Adrenal gland (tissue), 12 donors: ENCODE measurements around the gene COX7A2L. TPM values are rescaled to one million over a fixed set of nuclear protein-coding genes. Genes with fewer than 3 reads are reported as not detected.
"Not testable (repeated sequence)": the region's sequence is repeated elsewhere in the genome, so short reads cannot be mapped to it uniquely, and the experiment has no call there.

Experiments
- DNase-seq, 7 donors: peaks; one replicate each; pipeline ENCODE4 v3.0.0-alpha.2; 2019 to 2020
- H3K27ac ChIP-seq, 5 donors: fragments of 200-600 bp; sonication (generic) in 4 of 5; 1 replicate in 3 of 5; 2 replicates in 2 of 5; pipeline versions ENCODE4 v1.5.1 to v1.8.0; 2016 to 2020; ENCODE audit warnings: mild to moderate bottlenecking in 1 of 5
- H3K27me3 ChIP-seq: fragments of 200-600 bp; 2 replicates; pipeline ENCODE4 v1.8.0; 2021
- H3K36me3 ChIP-seq, 2 donors: fragments of 200-600 bp; replicated peaks in 1 of 2; 1 replicate in 1 of 2; 2 replicates in 1 of 2; pipeline versions ENCODE4 v1.5.1 to v1.8.0; 2018 to 2022
- H3K4me1 ChIP-seq, 2 donors: fragments of 200-600 bp; replicated peaks in 1 of 2; 1 replicate in 1 of 2; 2 replicates in 1 of 2; pipeline versions ENCODE4 v1.5.1 to v1.8.0; 2018 to 2021
- H3K4me3 ChIP-seq, 4 donors: fragments of 200-600 bp; sonication (generic) in 3 of 4; one replicate each; pipeline ENCODE4 v1.5.1; 2016 to 2018
- H3K9me3 ChIP-seq, 3 donors: fragments of 200-600 bp; sonication (generic) in 1 of 3; replicated peaks in 1 of 3; 1 replicate in 2 of 3; 2 replicates in 1 of 3; pipeline versions ENCODE4 v1.5.1 to v1.8.0; 2016 to 2021
- POLR2A ChIP-seq, 2 donors: fragments of 450-650 bp; IDR thresholded peaks; one replicate each; pipeline ENCODE4 v1.6.1; 2017; ENCODE audit warnings: antibody characterized with exemption in 2 of 2, mild to moderate bottlenecking in 2 of 2, moderate library complexity in 1 of 2
- WGBS, 4 donors: extraction: QIAGEN DNeasy Blood & Tissue Kit in 2 of 4; methylation state at CpG; one replicate each; pipeline versions ENCODE4 v1.1.5 to v1.1.7; 2013 to 2017; 5-methylcytosine and 5-hydroxymethylcytosine counted together
- intact Hi-C, 2 donors: fragments of 100-400 bp; cut with DNase I; formaldehyde crosslinking; loops; one replicate each; pipeline versions ENCODE4 v1.14.1 to v1.15.0; 2022 to 2023
- polyA plus RNA-seq, 3 donors: library from polyadenylated mRNA; stranded (reverse); fragments of 200-250 nt in 2 of 3; fragments of 350-450 nt in 1 of 3; fragmentation: Illumina TruSeq in 1 of 3; extraction: RNeasy Lipid Tissue Mini Kit (QIAGEN cat#74804) in 1 of 3; gene quantifications; one replicate each; pipeline ENCODE4 v1.2.3, GENCODE V29; 2013 to 2014
- total RNA-seq, 9 donors: library from RNA; depleted of rRNA in 4 of 9; stranded (reverse); fragments of >200 nt in 4 of 9; fragments of 120-200 nt in 1 of 9; fragmentation: NEBNext Ultra II Directional in 1 of 9; extraction: Animal tissue kit (Norgen Biotek cat#: 25700) in 1 of 9; gene quantifications; one replicate each; pipeline versions ENCODE4 v1.1.0 to v1.2.4, GENCODE V29; 2013 to 2023
- TF ChIP-seq, protein P1 (sequence below), 6 experiments: fragments of 450-650 bp in 4 of 6; fragments of 200-600 bp in 2 of 6; sonication (generic) in 1 of 6; IDR thresholded peaks; 1 replicate in 5 of 6; 2 replicates in 1 of 6; pipeline versions ENCODE4 v1.5.1 to v1.8.0; 2016 to 2021; ENCODE audit warnings: antibody characterized with exemption in 6 of 6, mild to moderate bottlenecking in 2 of 6, moderate library complexity in 1 of 6
- donor health status: healthy with polysubstance abuse.
- donor health status: Bipolar disorder and iron deficiency.
- donor health status: DM: yes; HTN: yes; CAD: no.
- donor health status: DM: no; HTN: no; CAD: no.
- donor health status: DM: no; HTN: no; CAD: no.
- donor health status: DM: yes; HTN: yes; CAD: no.

The COX7A2L gene
- total and polyA plus RNA-seq, 12 donors, result 124 to 446 (median 291) TPM

DNA sequence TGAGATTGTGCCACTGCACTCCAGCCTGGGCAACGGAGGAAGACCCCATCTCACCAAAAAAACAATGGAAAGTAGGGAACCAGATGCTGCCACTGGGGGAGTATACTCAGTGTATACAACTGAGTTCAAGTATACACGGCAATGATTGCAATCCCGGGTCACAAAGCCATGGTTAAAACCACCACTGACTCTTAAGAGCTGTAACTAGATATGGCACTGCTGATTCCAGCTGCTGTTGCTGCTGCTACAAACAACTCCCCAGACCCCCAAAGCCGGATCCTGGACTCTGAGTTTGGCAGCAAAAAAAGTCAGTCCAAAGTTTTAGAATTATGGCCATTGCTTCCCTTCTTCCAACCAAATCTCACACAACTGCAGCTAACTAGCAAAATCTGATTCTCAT, 43.7 kb upstream of the COX7A2L start:
- DNase-seq, result no peak
- H3K9me3 ChIP-seq, result no peaks in the 10 kb centered on the region
- TF ChIP-seq, protein P1, sequence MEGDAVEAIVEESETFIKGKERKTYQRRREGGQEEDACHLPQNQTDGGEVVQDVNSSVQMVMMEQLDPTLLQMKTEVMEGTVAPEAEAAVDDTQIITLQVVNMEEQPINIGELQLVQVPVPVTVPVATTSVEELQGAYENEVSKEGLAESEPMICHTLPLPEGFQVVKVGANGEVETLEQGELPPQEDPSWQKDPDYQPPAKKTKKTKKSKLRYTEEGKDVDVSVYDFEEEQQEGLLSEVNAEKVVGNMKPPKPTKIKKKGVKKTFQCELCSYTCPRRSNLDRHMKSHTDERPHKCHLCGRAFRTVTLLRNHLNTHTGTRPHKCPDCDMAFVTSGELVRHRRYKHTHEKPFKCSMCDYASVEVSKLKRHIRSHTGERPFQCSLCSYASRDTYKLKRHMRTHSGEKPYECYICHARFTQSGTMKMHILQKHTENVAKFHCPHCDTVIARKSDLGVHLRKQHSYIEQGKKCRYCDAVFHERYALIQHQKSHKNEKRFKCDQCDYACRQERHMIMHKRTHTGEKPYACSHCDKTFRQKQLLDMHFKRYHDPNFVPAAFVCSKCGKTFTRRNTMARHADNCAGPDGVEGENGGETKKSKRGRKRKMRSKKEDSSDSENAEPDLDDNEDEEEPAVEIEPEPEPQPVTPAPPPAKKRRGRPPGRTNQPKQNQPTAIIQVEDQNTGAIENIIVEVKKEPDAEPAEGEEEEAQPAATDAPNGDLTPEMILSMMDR (IDR thresholded peaks at IDR 0.05), result no peak
- no peak for TF ChIP-seq POLR2A (IDR thresholded peaks at IDR 0.05)
- H3K27ac ChIP-seq, result no peak overlapping the region
- H3K4me3 ChIP-seq, result no peak overlapping the region
- H3K4me1 ChIP-seq, result no peaks in the 10 kb centered on the region
- no peaks in the 10 kb centered on the region for H3K36me3 ChIP-seq
- no peaks in the 10 kb centered on the region for H3K27me3 ChIP-seq
- 79 to 97% (median 92%) methylated on average over 4 of the region's 4 CpGs for WGBS, 4 donors
- intact Hi-C loops, result no loop called here

DNA sequence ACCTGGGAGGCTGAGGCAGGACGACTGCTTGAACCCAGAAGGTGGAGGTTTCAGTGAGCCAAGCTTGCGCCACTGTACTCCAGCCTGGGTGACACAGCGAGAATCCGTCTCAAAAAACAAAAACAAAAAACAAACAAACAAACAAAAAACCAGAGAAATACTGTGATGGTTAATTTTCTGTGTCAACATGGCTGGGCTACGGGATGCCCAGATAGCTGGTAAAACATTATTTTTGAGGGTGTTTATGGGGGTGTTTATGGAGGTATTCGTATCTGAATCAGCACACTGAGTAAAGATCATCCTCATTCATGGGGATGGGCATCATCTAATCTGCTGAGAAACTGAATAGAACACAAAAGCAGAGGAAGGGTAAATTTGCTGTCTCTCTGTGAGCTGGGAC, 40.8 kb upstream of the COX7A2L start:
- WGBS, 4 donors, result 92 to 96% (median 95%) methylated on average over 6 of the region's 6 CpGs
- H3K9me3 ChIP-seq, result no peaks in the 10 kb centered on the region
- no peaks in the 10 kb centered on the region for H3K36me3 ChIP-seq
- no peak for DNase-seq
- intact Hi-C loops, result no loop called here
- H3K4me1 ChIP-seq, result no peaks in the 10 kb centered on the region
- no peak overlapping the region for H3K27ac ChIP-seq
- TF ChIP-seq, protein P1 (IDR thresholded peaks at IDR 0.05), result no peak
- no peak for TF ChIP-seq POLR2A (IDR thresholded peaks at IDR 0.05)
- H3K27me3 ChIP-seq, result no peaks in the 10 kb centered on the region
- H3K4me3 ChIP-seq, result no peak overlapping the region

DNA sequence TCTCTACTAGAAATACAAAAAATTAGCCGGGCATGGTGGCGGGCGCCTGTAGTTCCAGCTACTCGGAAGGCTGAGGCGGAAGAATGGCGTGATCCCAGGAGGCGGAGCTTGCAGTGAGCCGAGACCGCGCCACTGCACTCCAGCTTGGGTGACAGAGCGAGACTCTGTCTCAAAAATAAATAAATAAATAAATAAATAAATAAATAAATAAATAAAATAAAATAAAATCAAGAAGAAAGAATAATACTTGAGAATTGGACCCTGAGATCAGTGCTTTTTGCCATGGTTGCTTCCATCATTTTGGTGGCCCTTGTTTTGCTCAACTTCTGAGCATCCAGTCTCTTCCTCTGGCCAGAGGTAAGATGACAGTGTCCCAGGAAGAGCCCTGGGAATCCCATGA, 37.0 kb upstream of the COX7A2L start:
- DNase-seq, H3K27me3 ChIP-seq, H3K36me3 ChIP-seq, H3K9me3 ChIP-seq, H3K27ac ChIP-seq, intact Hi-C loops, H3K4me1 ChIP-seq, H3K4me3 ChIP-seq: not testable (repeated sequence)
- 92 to 97% (median 95%) methylated on average over 11 of the region's 11 CpGs for WGBS, 4 donors

DNA sequence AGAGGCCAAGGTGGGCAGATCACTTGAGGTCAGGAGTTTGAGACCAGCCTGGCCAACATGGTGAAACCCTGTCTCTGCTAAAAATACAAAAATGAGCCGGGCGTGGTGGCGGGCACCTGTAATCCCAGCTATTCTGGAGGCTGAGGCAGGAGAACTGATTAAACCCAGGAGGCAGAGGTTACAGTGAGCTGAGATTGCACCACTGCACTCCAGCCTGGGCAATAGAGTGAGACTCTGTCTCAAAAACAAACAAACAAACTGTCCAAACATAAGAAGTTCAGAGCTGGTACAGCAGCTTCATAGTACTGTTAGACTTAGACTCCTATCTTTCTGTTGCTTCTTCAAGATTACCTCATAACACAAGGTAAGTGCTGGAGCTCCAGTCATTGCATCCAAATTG, 32.3 kb upstream of the COX7A2L start:
- intact Hi-C loops, DNase-seq, H3K27ac ChIP-seq, H3K4me1 ChIP-seq, H3K27me3 ChIP-seq, H3K4me3 ChIP-seq, H3K9me3 ChIP-seq, H3K36me3 ChIP-seq: not testable (repeated sequence)
- WGBS, 4 donors, result 89 to 98% (median 96%) methylated on average over 3 of the region's 3 CpGs

DNA sequence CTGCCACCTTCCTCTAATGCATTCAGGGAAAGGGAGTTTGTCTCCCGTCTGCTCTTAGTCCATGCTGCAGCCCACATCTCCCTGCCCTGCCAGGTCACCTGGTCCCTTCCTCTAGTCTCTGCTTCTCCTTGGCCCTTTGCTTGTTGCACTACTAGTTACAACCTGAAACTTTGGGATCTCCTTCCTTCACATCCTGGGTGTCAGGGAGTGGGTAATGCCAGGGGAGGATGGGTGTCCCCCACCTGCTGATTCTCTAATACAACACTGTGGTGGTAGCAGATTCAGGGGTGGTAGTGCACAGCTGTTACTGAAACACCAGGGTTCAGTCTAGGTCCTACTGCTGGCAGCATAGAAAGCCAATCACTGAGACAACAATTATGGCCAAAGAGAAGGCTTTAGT, 31.2 kb upstream of the COX7A2L start:
- intact Hi-C loops, result no loop called here
- Histone ChIP-seq H3K4me3 (no peak overlapping the region), H3K27ac (no peak overlapping the region), H3K27me3 (no peaks in the 10 kb centered on the region), H3K9me3 (no peaks in the 10 kb centered on the region), H3K4me1 (no peaks in the 10 kb centered on the region), H3K36me3 (no peaks in the 10 kb centered on the region)
- TF ChIP-seq POLR2A (IDR thresholded peaks at IDR 0.05), result no peak
- TF ChIP-seq, protein P1 (IDR thresholded peaks at IDR 0.05), result no peak
- no peak for DNase-seq
- WGBS, 4 donors, result 88 to 100% (median 93%) methylated on average over 1 of the region's 1 CpG
